Mesothelial cell of epicardium (in vitro differentiated cells): ENCODE measurements around the gene ZFC3H1. TPM values are rescaled to one million over a fixed set of nuclear protein-coding genes. Genes with fewer than 3 reads are reported as not detected.
A peak's percentile ranks its signal among the peaks of the same experiment; 100 is the strongest.

Experiments used
- DNase-seq, 2 experiments: peaks; one replicate each; pipeline ENCODE4 v3.0.0; 2021; ENCODE audit warnings: low spot score in 2 of 2; ENCODE audit not compliant: unreplicated experiment in 2 of 2
- H3K27ac Mint-ChIP-seq: 2 replicates; pipeline ENCODE4 v1.8.0; 2021; ENCODE audit warnings: mixed read lengths
- H3K27me3 Mint-ChIP-seq: 2 replicates; pipeline ENCODE4 v1.8.0; 2021; ENCODE audit warnings: low read depth, mixed read lengths
- H3K36me3 Mint-ChIP-seq: 2 replicates; pipeline ENCODE4 v1.8.0; 2021; ENCODE audit warnings: mixed read lengths
- H3K4me1 Mint-ChIP-seq: 2 replicates; pipeline ENCODE4 v1.8.0; 2021; ENCODE audit warnings: mixed read lengths
- H3K4me3 Mint-ChIP-seq: 2 replicates; pipeline ENCODE4 v1.8.0; 2021; ENCODE audit warnings: mild to moderate bottlenecking, moderate library complexity, mixed read lengths
- H3K9me3 Mint-ChIP-seq: 2 replicates; pipeline ENCODE4 v1.8.0; 2021; ENCODE audit warnings: mixed read lengths
- CTCF ChIP-seq: fragments of 200-600 bp; sonication (generic); IDR thresholded peaks from one replicate; pipeline ENCODE4 v1.5.0; 2021; ENCODE audit warnings: antibody characterized with exemption; ENCODE audit not compliant: unreplicated experiment
- total RNA-seq: library from RNA; stranded (reverse); gene quantifications from 3 replicates; pipeline ENCODE4 v1.2.1, GENCODE V29; 2021

The ZFC3H1 gene
- 53.5 to 55.5 TPM (median 55.3 TPM) in 3 replicates for total RNA-seq

- H3K4me3 Mint-ChIP-seq = peak within 1 kb of the TSS; percentile 91
- TF ChIP-seq CTCF = no peak
- peaks cover 23% of the 10 kb centered on the region for H3K4me1 Mint-ChIP-seq
Observed at GRCh38 chr12:71663561-71664410, at the start of gene ZFC3H1, which contains the start of gene THAP2. Gene ZFC3H1, minus strand, starts transcription at chr12:71663848. Its CDS starts 238 bp downstream, at chr12:71663610. Gene THAP2, plus strand, starts transcription at chr12:71664301. Its CDS starts 209 bp downstream, at chr12:71664510.

GRCh38 chr12:71710276-71711125 is 46.9 kb upstream of the ZFC3H1 start:
- Mint-ChIP-seq H3K9me3 (peaks cover 36% of the 10 kb centered on the region), H3K4me3 (no peak overlapping the region), H3K4me1 (no peaks in the 10 kb centered on the region), H3K36me3 (peaks cover 5% of the 10 kb centered on the region), H3K27ac (no peak overlapping the region), H3K27me3 (no peaks in the 10 kb centered on the region)
- TF ChIP-seq CTCF = no peak
- no peak for DNase-seq

More at GRCh38 chr12:71663561-71664410, at the start of gene ZFC3H1, which contains the start of gene THAP2:
- Mint-ChIP-seq H3K27ac (peak within 1 kb of the TSS; percentile 100), H3K36me3 (peaks cover 14% of the 10 kb centered on the region), H3K27me3 (no peaks in the 10 kb centered on the region), H3K9me3 (no peaks in the 10 kb centered on the region)
- peak; percentile 82 to 88 for DNase-seq

- Mint-ChIP-seq H3K36me3 (peaks cover 5% of the 10 kb centered on the region), H3K9me3 (peaks cover 23% of the 10 kb centered on the region), H3K4me3 (no peak overlapping the region), H3K27ac (no peak overlapping the region), H3K27me3 (no peaks in the 10 kb centered on the region), H3K4me1 (peaks cover 13% of the 10 kb centered on the region)
- DNase-seq = no peak
- no peak for TF ChIP-seq CTCF
Observed at GRCh38 chr12:71708658-71709057, 45.0 kb upstream of the ZFC3H1 start.

GRCh38 chr12:71704920-71705319 is 41.3 kb upstream of the ZFC3H1 start:
- no peak for TF ChIP-seq CTCF
- Mint-ChIP-seq H3K9me3 (no peaks in the 10 kb centered on the region), H3K27me3 (no peaks in the 10 kb centered on the region), H3K4me1 (peaks cover 17% of the 10 kb centered on the region), H3K36me3 (peaks cover 10% of the 10 kb centered on the region), H3K27ac (no peak overlapping the region), H3K4me3 (no peak overlapping the region)
- DNase-seq = no peak

DNA sequence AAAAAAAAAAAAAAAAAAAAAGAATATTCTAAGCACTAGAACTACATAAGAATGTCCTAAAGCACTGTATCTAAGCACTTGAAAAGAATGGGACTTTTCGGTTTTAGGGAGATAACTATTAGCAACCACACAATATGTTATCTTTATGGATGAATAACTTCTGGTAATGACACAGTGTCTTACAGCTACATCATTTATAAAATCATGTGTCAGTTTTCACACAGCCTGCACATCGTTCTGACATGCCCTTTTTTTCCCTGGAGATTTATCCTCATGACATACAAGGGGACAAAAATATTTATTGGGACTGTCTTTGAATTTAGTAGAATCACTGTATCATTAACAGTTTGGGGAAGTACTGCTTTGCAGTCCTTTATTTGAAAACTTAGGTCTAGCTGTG is 39.6 kb upstream of the ZFC3H1 start:
- H3K4me1 Mint-ChIP-seq = peaks cover 17% of the 10 kb centered on the region
- H3K27ac Mint-ChIP-seq = no peak overlapping the region
- peaks cover 20% of the 10 kb centered on the region for H3K36me3 Mint-ChIP-seq
- DNase-seq = no peak
- no peak for TF ChIP-seq CTCF
- no peaks in the 10 kb centered on the region for H3K9me3 Mint-ChIP-seq
- no peaks in the 10 kb centered on the region for H3K27me3 Mint-ChIP-seq
- H3K4me3 Mint-ChIP-seq = no peak overlapping the region
